ENCODE results near the gene THAP2.

The THAP2 gene

DNA sequence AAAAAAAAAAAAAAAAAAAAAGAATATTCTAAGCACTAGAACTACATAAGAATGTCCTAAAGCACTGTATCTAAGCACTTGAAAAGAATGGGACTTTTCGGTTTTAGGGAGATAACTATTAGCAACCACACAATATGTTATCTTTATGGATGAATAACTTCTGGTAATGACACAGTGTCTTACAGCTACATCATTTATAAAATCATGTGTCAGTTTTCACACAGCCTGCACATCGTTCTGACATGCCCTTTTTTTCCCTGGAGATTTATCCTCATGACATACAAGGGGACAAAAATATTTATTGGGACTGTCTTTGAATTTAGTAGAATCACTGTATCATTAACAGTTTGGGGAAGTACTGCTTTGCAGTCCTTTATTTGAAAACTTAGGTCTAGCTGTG lies 39.1 kb downstream of the THAP2 start:
- no peak for DNase-seq (ENCODE audit: low spot score)

DNA sequence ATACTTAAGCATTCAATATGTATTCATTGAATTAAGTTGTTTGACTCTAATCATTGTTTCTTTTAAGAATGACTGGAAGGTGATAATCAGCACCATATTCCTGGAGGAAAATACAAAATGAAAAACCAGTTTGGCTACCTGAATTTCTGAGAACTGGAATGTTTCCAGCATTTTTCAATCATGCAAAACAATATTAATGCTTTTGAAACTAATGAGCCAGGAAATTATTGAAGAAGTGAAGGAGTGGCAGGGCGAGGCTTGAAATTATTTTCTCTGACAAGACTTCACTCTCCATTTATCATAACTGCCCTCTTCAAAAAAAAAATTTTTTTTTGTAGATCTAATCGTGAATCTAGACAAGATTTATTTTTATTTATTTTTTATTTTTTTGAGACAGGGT lies 40.8 kb downstream of the THAP2 start:
- no peak for DNase-seq (ENCODE audit: low spot score)

DNA sequence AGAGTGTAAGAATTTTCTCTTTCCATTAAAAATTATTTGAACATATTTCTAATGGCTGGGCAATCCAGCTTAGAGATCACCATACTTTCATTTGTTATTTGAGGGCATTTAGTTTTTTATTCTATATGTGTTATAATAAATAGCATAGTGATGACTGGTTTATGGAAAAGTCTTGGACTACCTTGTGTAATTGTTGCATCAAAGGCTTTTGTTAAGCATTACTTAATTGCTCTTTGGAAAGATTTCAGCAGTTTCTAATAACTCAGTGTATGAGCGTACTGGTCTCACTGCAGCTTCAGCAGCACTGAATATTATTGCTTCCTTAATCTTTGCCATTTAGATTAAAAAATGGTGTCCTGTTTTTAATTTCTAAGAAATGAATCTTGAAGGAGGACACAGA lies 44.6 kb downstream of the THAP2 start:
- DNase-seq (ENCODE audit: low spot score): no peak

DNA sequence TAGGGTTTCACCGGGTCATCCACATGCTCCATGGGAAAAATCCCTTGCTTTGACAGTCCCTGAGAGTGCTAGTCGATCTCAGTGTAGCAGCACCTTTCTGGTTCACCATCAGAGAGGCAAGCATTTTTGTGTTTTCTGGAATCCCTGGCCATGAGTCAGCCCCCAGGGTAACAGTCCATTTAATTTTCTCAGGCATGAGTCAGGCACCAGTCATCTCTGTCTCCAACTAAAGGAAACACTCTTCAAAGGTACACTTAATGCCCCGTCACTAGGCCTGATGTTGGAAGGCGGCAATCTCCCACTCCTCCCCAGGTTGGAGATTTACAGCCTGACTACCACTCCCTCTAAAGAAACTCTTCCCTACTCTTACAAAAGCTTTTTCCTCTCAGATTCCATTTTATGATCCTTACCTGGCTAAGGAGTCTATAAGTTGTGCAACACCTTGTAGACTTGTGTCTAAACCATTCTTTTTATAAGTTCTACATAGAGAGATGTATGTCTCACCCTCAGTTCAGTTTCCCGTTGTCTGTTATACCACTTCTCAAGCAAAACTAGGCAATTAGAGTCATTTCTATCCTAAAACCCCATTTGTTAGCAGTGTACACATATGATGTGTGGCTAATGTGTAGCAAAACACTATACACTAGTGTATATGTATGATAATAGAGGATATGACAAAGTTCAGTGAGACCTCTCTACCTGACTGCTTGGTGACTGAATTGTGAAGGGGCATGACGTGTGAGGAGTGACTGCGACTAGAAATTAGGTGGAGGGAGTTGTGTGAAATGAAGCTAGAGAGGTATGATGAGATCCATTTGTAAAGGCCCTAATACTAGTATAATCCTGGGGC lies 46.4 kb downstream of the THAP2 start:
- DNase-seq (ENCODE audit: low spot score): no peak

DNA sequence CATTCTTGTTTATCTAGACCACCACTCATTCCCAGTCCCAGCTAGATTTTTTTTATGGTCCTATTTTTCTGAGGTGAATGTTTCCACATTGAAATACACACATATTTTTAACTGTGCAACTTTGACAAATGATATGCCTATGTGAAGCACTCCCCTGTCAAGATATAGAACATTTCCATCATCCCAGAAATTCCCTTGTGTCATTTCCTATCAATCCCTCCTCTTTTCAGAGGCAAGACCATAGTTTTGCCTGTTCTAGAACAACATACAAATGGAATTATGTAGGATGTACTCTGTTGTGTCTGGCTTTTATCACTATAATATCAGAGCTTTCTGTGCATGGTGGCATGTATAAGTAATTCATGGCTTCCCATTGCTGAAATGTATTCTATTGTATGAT lies 54.5 kb downstream of the THAP2 start:
- DNase-seq (ENCODE audit: low spot score): no peak

DNA sequence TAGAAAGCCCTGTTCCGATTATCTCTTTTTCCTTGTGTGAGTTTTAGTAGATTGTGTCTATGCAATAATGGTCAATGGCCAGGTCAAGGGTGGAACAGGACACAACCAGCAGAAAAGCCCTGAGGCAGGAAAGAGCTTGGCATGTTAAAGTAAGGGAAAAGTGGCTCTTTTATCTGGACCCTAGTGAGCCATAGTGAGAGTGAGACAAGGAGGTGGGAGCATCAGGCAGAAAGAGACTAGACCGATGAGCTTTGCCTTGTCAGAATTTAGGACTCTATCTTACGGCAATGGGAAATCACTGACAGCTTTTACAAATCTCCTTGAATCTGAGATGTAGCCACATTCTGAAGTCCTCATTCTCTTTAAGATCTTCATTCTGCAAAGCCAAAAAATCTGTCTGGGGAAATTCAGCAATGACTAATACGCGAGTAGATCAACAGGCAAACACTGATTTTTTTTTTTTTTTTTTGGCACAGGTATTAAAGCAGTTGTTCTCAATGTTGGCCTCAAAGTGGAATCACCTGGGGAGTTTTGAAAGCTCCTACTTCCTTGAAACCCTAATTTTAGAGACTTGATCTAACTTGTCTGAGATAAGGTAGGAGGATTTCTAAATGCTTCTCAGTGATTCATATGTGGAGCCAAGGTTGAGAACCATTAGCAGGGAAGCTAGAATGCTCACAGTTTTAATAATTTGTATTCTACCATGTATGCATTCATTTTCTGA lies 55.7 kb downstream of the THAP2 start:
- DNase-seq (ENCODE audit: low spot score): no peak

DNA sequence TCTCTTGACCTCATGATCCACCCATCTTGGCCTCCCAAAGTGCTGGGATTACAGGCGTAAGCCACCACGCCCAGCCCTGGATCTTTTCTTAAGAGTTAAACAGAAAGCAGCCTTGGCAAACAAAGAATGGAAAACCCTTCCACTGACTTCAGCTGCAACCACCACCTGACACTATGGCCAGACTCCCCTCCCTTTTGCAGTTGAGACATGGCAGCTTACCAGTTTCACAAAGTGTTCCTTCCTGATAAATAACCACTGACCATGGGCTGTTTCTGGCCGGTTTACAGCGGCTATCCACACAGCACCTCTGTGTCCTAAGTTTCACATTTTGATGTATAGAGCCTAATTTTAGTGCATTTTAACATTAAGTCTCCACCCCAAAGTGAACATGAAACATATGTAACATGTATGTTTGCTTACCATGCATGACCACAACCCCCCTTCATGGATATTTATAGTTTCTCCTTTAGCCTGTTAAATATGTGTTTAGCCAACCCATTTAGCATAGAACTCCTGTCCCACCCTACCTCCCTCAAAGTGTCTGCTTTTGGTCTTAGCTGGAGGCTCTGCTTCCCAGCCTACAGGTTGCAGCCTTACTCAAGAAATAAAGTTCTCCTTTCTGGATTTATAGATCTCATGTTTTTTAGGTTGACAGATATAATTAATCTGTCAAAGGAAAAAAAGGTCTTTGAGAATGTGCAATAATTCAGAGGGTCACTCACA lies 57.8 kb downstream of the THAP2 start:
- DNase-seq (ENCODE audit: low spot score): no peak

DNA sequence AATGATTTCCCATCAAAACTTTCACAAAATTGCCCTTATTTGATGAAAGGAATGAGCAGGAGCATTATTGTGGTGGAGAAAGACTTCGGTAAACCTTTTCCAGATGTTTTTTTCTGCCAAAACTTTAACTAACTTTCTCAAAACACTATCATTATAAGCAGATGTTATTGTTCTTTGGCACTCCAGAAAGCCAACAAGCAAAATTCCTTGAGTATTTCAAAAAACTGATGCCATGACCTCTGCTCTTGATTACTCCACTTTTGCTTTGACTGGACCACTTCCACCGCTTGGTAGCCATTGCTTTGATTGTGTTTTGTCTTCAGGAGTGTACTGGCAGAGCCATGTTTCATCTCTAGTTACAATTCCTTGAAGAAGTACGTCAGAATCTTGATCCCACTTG lies 60.9 kb downstream of the THAP2 start:
- no peak for DNase-seq (ENCODE audit: low spot score)

DNA sequence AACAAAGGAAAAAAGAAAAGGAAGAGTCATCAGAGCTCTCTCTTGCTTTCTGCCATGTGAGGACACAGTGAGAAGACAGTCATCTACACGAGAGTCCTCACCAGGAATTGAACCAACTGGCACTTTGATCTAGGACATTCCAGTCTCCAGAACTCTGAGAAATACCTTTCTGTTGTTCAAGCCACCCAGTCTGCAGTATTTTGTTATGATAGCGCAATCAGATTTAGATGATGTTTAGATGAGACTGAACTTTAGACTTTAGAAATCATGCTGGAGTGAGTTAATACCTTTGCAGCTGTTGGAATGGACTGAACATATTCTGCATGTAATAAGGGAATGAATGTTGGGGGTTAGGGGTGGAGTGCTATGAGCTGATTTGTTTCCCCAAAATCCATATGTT lies 62.4 kb downstream of the THAP2 start:
- no peak for DNase-seq (ENCODE audit: low spot score)

DNA sequence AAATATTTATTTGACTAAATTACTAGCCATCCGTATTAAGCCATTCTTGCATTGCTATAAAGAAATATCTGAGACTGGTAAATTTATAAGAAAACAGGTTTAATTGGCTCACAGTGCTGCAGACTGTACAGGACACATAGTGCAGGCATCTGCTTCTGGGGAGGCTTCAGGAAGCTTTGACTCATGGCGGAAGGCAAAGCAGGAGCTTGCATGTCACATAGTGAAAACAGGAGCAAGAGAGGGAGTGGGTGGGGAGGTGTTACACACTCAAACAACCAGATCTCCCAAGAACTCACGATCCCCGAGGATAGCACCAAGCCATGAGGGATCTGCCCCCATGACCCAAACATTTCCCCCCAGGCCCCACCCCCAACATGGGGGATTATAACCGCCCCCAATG lies 63.9 kb downstream of the THAP2 start:
- DNase-seq (ENCODE audit: low spot score): no peak
